HepG2 (cell line): ENCODE measurements around the gene CMIP. TPM values are rescaled to one million over a fixed set of nuclear protein-coding genes. Genes with fewer than 3 reads are reported as not detected.
A peak's percentile ranks its signal among the peaks of the same experiment; 100 is the strongest.

Source experiments
- ATAC-seq: fragments of 200-7000 bp; cut with Tn5 transposase; 3 replicates; pipeline ENCODE4 v1.9.1; 2020; ENCODE audit warnings: mild to moderate bottlenecking, moderate library complexity
- BruUV-seq: library from RNA; stranded (reverse); fragments of 400-500 nt; replicated peaks from 2 replicates; lab custom pipeline; 2021; lab: Mats Ljungman, UMichigan
- CTCF ChIA-PET: fragments of 300-600 bp; formaldehyde crosslinking; extraction: SDS; loops from one replicate; lab custom pipeline; 2021; ENCODE audit warnings: low total read pairs, inconsistent platforms, low intra/inter-chr PET ratio; lab: Yijun Ruan, JAX
- POLR2A ChIA-PET: fragments of 350-600 bp; sonication (Branson Sonifier 250); formaldehyde crosslinking; loops from one replicate; lab custom pipeline; 2020; ENCODE audit warnings: antibody characterized with exemption, inconsistent platforms; lab: Yijun Ruan, JAX
- DNase-seq: peaks from one replicate; pipeline ENCODE4 v3.0.0-alpha.2; 2015; ENCODE audit warnings: low spot score
- FAIRE-seq: peaks from 3 replicates; lab custom pipeline; 2011; peaks lifted over from hg19 to GRCh38; lab: Jason Lieb, UNC
- H2AFZ ChIP-seq: one replicate; pipeline ENCODE4 v1.6.1; 2011; ENCODE audit warnings: low read length, inconsistent platforms
- H3K27ac ChIP-seq: fragments of 300-600 bp; 3 replicates; pipeline ENCODE4 v1.8.0; 2011; ENCODE audit warnings: mixed run types, mild to moderate bottlenecking, mixed read lengths, low read length, inconsistent platforms; ENCODE audit not compliant: insufficient read depth; ENCODE audit errors: extremely low read length
- H3K27me3 ChIP-seq, 2 experiments: fragments of 200-600 bp in 1 of 2; 2 replicates in 1 of 2; 3 replicates in 1 of 2; pipeline versions ENCODE4 v1.6.0 to v1.8.0; 2011; ENCODE audit warnings: low read length in 2 of 2, mild to moderate bottlenecking in 2 of 2, moderate library complexity in 2 of 2, inconsistent platforms in 1 of 2; ENCODE audit not compliant: insufficient read depth in 2 of 2, control insufficient read depth in 1 of 2
- H3K36me3 ChIP-seq, 2 experiments: fragments of 200-600 bp in 1 of 2; replicated peaks in 1 of 2; 2 replicates in 1 of 2; 3 replicates in 1 of 2; pipeline versions ENCODE4 v1.5.1 to v1.8.0; 2011; ENCODE audit warnings: low read length in 2 of 2, inconsistent platforms in 1 of 2; ENCODE audit not compliant: insufficient read depth in 2 of 2, control insufficient read depth in 1 of 2
- H3K4me1 ChIP-seq: 2 replicates; pipeline ENCODE4 v1.5.1; 2012; ENCODE audit warnings: low read length, inconsistent platforms; ENCODE audit not compliant: insufficient read depth
- H3K4me2 ChIP-seq: 2 replicates; pipeline ENCODE4 v1.6.0; 2011; ENCODE audit warnings: low read depth, low read length, inconsistent platforms
- H3K4me3 ChIP-seq, 3 experiments: fragments of 200-600 bp in 1 of 3; sonication (generic), shearing (Covaris generic) in 1 of 3; replicated peaks in 1 of 3; 2 replicates each; pipeline ENCODE4 v1.5.1; 2011 to 2016; ENCODE audit warnings: low read length in 3 of 3, inconsistent platforms in 2 of 3, low read depth in 2 of 3, mild to moderate bottlenecking in 2 of 3, control low read depth in 1 of 3, mixed read lengths in 1 of 3; ENCODE audit not compliant: insufficient read depth in 1 of 3
- H3K79me2 ChIP-seq: one replicate; pipeline ENCODE4 v1.6.1; 2011; ENCODE audit warnings: low read length, inconsistent platforms; ENCODE audit not compliant: insufficient read depth
- H3K9ac ChIP-seq: 2 replicates; pipeline ENCODE4 v1.6.0; 2011; ENCODE audit warnings: mild to moderate bottlenecking, low read depth, low read length, inconsistent platforms; ENCODE audit not compliant: insufficient read depth
- H3K9me3 ChIP-seq: 2 replicates; pipeline ENCODE4 v1.5.1; 2012; ENCODE audit warnings: mild to moderate bottlenecking, low read length
- H4K20me1 ChIP-seq: 2 replicates; pipeline ENCODE4 v1.6.0; 2011; ENCODE audit warnings: inconsistent platforms, mild to moderate bottlenecking, low read length, moderate library complexity; ENCODE audit not compliant: insufficient read depth
- ATF6 ChIP-seq: sonication (generic); formaldehyde crosslinking; conservative IDR thresholded peaks from 2 replicates; pipeline ENCODE4 v1.4.0; 2020; ENCODE audit warnings: missing genetic modification reagents
- ISL2 ChIP-seq: sonication (generic); formaldehyde crosslinking; IDR thresholded peaks from 2 replicates; pipeline ENCODE4 v1.5.0; 2020; ENCODE audit warnings: missing genetic modification reagents
- PHF8 ChIP-seq: sonication (generic); formaldehyde crosslinking; IDR thresholded peaks from 2 replicates; pipeline ENCODE4 v1.5.0; 2020; ENCODE audit warnings: missing genetic modification reagents
- RFX3 ChIP-seq: IDR thresholded peaks from 2 replicates; pipeline ENCODE4 v1.6.1; 2016; ENCODE audit warnings: missing biosample characterization, missing genetic modification reagents
- SRSF1 ChIP-seq: fragments of 200-400 bp; formaldehyde crosslinking; optimal IDR thresholded peaks from 2 replicates; pipeline ENCODE3; 2017; ENCODE audit warnings: mild to moderate bottlenecking, low read depth, low read length, moderate library complexity
- TAF1 ChIP-seq: sonication (generic); formaldehyde crosslinking; IDR thresholded peaks from 2 replicates; pipeline ENCODE4 v1.4.0; 2020; ENCODE audit warnings: missing genetic modification reagents
- TMF1 ChIP-seq: sonication (generic); formaldehyde crosslinking; IDR thresholded peaks from 2 replicates; pipeline ENCODE4 v1.8.1; 2022; ENCODE audit warnings: low read depth, missing genetic modification reagents
- ZBTB26 ChIP-seq: IDR thresholded peaks from 2 replicates; pipeline ENCODE4 v1.6.1; 2016; ENCODE audit warnings: missing compliant biosample characterization, missing genetic modification reagents, borderline replicate concordance
- ZEB1 ChIP-seq: IDR thresholded peaks from 2 replicates; pipeline ENCODE4 v1.6.1; 2012; ENCODE audit warnings: mild to moderate bottlenecking, low read depth, inconsistent platforms; ENCODE audit not compliant: insufficient replicate concordance
- ZMYM2 ChIP-seq: sonication (generic); formaldehyde crosslinking; IDR thresholded peaks from 2 replicates; pipeline ENCODE4 v1.8.0; 2022; ENCODE audit warnings: mild to moderate bottlenecking, missing genetic modification reagents
- ZNF879 ChIP-seq: sonication (generic); formaldehyde crosslinking; IDR thresholded peaks from 2 replicates; pipeline ENCODE4 v1.8.1; 2023; ENCODE audit warnings: missing genetic modification reagents
- WGBS: methylation state at CpG from one replicate; pipeline ENCODE4 v1.1.6; 2017; ENCODE audit warnings: low lambda C conversion rate; 5-methylcytosine and 5-hydroxymethylcytosine counted together
- in situ Hi-C: cut with HindIII; loops from 2 replicates; pipeline ENCODE4 v1.10.0; 2017; ENCODE audit warnings: low pct_unique_long_range_greater_than_20kb; ENCODE audit not compliant: extremely low pct_ligation_motif_present
- intact Hi-C: fragments of 100-400 bp; cut with micrococcal nuclease; formaldehyde crosslinking; loops from one replicate; pipeline ENCODE4 v1.10.0; 2022; ENCODE audit not compliant: unreplicated experiment
- polyA plus RNA-seq, 8 experiments: library from polyadenylated mRNA; depleted of rRNA in 3 of 8; stranded (reverse) in 7 of 8; unstranded in 1 of 8; fragments of >200 nt; fragmentation: Illumina TruSeq in 4 of 8; extraction: Trizol in 4 of 8; gene quantifications; 2 replicates each; pipeline versions ENCODE4 v1.2.1 to v1.2.3, GENCODE V29; 2011 to 2016; ENCODE audit warnings: low read depth in 4 of 8, missing spikeins in 1 of 8, mixed read lengths in 1 of 8; ENCODE audit not compliant: insufficient read depth in 1 of 8
- total RNA-seq, 5 experiments: library from RNA; depleted of rRNA; stranded (reverse); fragments of >200 nt; fragmentation: Illumina TruSeq; extraction: Trizol; gene quantifications; 2 replicates each; pipeline ENCODE4 v1.2.3, GENCODE V29; 2016; ENCODE audit warnings: low read depth in 1 of 5
- TF ChIP-seq, protein P1 (sequence below): sonication (generic); formaldehyde crosslinking; IDR thresholded peaks from 2 replicates; pipeline ENCODE4 v1.4.0; 2020; ENCODE audit warnings: mild to moderate bottlenecking, missing genetic modification reagents, borderline replicate concordance
- TF ChIP-seq, protein P2 (sequence below): sonication (generic); formaldehyde crosslinking; IDR thresholded peaks from 2 replicates; pipeline ENCODE4 v1.4.0; 2020; ENCODE audit warnings: missing genetic modification reagents, mild to moderate bottlenecking, borderline replicate concordance
- TF ChIP-seq, protein P3 (sequence below): IDR thresholded peaks from 2 replicates; pipeline ENCODE4 v1.6.1; 2016; ENCODE audit warnings: mild to moderate bottlenecking, missing biosample characterization, missing genetic modification reagents

CMIP gene
- total and polyA plus RNA-seq, 2 of the 13 experiments (the other 11 are each of a cell fraction or from before 2014, with no cell fraction given), result 10.9 to 18.1 TPM

DNA sequence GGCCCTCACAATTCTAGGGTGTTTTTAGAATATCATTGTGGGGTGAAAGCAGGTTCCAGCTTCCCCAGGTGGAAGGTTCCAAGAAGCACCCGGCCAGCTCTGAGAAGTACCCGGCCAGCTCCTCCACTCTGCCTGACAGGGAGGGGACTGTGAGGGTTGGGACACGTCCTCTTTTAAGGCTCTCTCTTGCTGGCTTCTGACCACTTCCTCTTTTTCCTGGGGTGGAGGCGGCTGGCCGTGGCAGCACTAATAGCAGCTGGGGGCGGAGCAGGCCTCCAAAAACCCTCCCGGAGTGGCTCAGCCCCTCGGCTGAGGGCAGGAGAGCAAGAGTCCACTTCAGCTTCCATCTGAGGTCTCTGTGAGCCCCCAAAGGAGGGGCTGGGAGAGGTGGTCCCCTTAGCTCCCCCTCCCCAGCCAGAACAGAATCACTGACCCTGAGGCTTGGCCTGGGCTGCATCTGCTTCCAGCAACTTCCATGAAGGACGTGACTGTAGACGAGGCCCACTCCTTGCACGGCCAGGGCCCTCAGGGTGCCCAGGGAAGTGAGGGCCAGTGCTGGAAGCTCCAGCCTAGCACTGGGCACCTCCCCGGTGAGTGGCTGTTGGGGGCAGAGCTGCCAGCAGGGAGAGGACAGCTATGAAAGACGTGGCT lies 307.7 kb downstream of the CMIP start:
- intact Hi-C loops (no loop called here), in situ Hi-C loops (no loop called here)
- WGBS, result 9% methylated on average over 11 of the region's 13 CpGs
- Histone ChIP-seq H3K9me3 (no peaks in the 10 kb centered on the region), H3K4me1 (peaks cover 16% of the 10 kb centered on the region; the same call in 1 of the 2 replicates), H3K27ac (no peak overlapping the region), H3K4me3 (peak overlapping the region in 2 of 3 experiments; percentile 33 to 53; a peak in 4 of 6 replicates), H2AFZ (peak overlapping the region; percentile 37), H3K36me3 (no peaks in the 10 kb centered on the region), H3K79me2 (no peaks in the 10 kb centered on the region), H3K4me2 (peak overlapping the region; percentile 57), H3K27me3 (peaks cover 0 to 12% of the 10 kb centered on the region in 2 experiments; a peak in 2 of 5 replicates), H3K9ac (peak overlapping the region; percentile 9; the same call in 1 of the 2 replicates), H4K20me1 (no peaks in the 10 kb centered on the region)
- ATAC-seq, result peak; percentile 60
- no peak for FAIRE-seq
- BruUV-seq, result no TSS peak
- no peak for DNase-seq
- ChIA-PET POLR2A (no interaction called here), CTCF (no interaction called here)
- TF ChIP-seq ATF6 (CRISPR knock-in tag) (no peak), PHF8 (CRISPR knock-in tag) (no peak), ZNF879 (CRISPR knock-in tag) (no peak), TMF1 (no peak), RFX3 (CRISPR knock-in tag) (no peak), SRSF1 (no peak), ZMYM2 (no peak), ZEB1 (no peak), ZBTB26 (no peak), ISL2 (no peak), TAF1 (no peak)
- TF ChIP-seq, protein P1, sequence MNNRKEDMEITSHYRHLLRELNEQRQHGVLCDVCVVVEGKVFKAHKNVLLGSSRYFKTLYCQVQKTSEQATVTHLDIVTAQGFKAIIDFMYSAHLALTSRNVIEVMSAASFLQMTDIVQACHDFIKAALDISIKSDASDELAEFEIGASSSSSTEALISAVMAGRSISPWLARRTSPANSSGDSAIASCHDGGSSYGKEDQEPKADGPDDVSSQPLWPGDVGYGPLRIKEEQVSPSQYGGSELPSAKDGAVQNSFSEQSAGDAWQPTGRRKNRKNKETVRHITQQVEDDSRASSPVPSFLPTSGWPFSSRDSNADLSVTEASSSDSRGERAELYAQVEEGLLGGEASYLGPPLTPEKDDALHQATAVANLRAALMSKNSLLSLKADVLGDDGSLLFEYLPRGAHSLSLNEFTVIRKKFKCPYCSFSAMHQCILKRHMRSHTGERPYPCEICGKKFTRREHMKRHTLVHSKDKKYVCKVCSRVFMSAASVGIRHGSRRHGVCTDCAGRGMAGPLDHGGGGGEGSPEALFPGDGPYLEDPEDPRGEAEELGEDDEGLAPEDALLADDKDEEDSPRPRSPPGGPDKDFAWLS (CRISPR knock-in tag), result no peak
- TF ChIP-seq, protein P2, sequence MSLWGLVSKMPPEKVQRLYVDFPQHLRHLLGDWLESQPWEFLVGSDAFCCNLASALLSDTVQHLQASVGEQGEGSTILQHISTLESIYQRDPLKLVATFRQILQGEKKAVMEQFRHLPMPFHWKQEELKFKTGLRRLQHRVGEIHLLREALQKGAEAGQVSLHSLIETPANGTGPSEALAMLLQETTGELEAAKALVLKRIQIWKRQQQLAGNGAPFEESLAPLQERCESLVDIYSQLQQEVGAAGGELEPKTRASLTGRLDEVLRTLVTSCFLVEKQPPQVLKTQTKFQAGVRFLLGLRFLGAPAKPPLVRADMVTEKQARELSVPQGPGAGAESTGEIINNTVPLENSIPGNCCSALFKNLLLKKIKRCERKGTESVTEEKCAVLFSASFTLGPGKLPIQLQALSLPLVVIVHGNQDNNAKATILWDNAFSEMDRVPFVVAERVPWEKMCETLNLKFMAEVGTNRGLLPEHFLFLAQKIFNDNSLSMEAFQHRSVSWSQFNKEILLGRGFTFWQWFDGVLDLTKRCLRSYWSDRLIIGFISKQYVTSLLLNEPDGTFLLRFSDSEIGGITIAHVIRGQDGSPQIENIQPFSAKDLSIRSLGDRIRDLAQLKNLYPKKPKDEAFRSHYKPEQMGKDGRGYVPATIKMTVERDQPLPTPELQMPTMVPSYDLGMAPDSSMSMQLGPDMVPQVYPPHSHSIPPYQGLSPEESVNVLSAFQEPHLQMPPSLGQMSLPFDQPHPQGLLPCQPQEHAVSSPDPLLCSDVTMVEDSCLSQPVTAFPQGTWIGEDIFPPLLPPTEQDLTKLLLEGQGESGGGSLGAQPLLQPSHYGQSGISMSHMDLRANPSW, result no peak
- TF ChIP-seq, protein P3, sequence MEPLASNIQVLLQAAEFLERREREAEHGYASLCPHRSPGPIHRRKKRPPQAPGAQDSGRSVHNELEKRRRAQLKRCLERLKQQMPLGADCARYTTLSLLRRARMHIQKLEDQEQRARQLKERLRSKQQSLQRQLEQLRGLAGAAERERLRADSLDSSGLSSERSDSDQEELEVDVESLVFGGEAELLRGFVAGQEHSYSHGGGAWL (CRISPR knock-in tag), result no peak
